Naive B cell (primary cell): ENCODE data around the gene BLM. TPM values are rescaled to one million over a fixed set of nuclear protein-coding genes. Genes with fewer than 3 reads are reported as not detected.

Experiments
- ATAC-seq, 2 donors: fragments of 150-1000 bp; cut with Tn5 transposase; 2 replicates each; pipeline ENCODE4 v1.10.0; 2021; ENCODE audit warnings: low read depth in 2 of 2, mild to moderate bottlenecking in 2 of 2, moderate library complexity in 2 of 2
- DNase-seq: peaks from one replicate; pipeline ENCODE4 v3.0.0; 2022
- H3K27ac Mint-ChIP-seq, 6 donors: one replicate each; pipeline ENCODE4 v1.8.0; 2020 to 2022; ENCODE audit warnings: mild to moderate bottlenecking in 6 of 6, mixed read lengths in 6 of 6, moderate library complexity in 5 of 6, inconsistent platforms in 2 of 6
- H3K27me3 Mint-ChIP-seq, 3 donors: one replicate each; pipeline ENCODE4 v1.8.0; 2021 to 2022; ENCODE audit warnings: mixed read lengths in 3 of 3, mild to moderate bottlenecking in 1 of 3
- H3K36me3 Mint-ChIP-seq, 2 donors: one replicate each; pipeline ENCODE4 v1.8.0; 2020 to 2022; ENCODE audit warnings: mixed read lengths in 2 of 2, inconsistent platforms in 1 of 2, mild to moderate bottlenecking in 1 of 2
- H3K4me1 Mint-ChIP-seq, 3 donors: one replicate each; pipeline ENCODE4 v1.8.0; 2020 to 2022; ENCODE audit warnings: mixed read lengths in 3 of 3, inconsistent platforms in 1 of 3, mild to moderate bottlenecking in 1 of 3, moderate library complexity in 1 of 3
- H3K4me3 Mint-ChIP-seq, 8 donors: one replicate each; pipeline ENCODE4 v1.8.0; 2020 to 2022; ENCODE audit warnings: mild to moderate bottlenecking in 8 of 8, mixed read lengths in 8 of 8, moderate library complexity in 8 of 8, inconsistent platforms in 2 of 8
- H3K9me3 Mint-ChIP-seq, 7 donors: one replicate each; pipeline ENCODE4 v1.8.0; 2020 to 2022; ENCODE audit warnings: mixed read lengths in 7 of 7, mild to moderate bottlenecking in 5 of 7, inconsistent platforms in 2 of 7, moderate library complexity in 1 of 7
- polyA plus RNA-seq, 6 donors: library from polyadenylated mRNA; unstranded; fragments of 300-500 nt; fragmentation: Illumina TruSeq; gene quantifications; one replicate each; pipeline ENCODE4 v1.2.3, GENCODE V29; 2021; ENCODE audit warnings: low read depth in 6 of 6

BLM gene
- polyA plus RNA-seq, 6 donors from 2014 or later, result 5.5 to 11.1 (median 6.8) TPM; not detected in 1

- Mint-ChIP-seq H3K36me3 (peaks cover 0 to 17% of the 10 kb centered on the region in 2 donors), H3K4me1 (no peaks in the 10 kb centered on the region), H3K27ac (no peak overlapping the region), H3K4me3 (no peak overlapping the region), H3K9me3 (no peaks in the 10 kb centered on the region), H3K27me3 (no peaks in the 10 kb centered on the region)
- no peak for ATAC-seq
- DNase-seq, result no peak
Measured at GRCh38 chr15:90787881-90788280, 70.7 kb downstream of the BLM start.

DNA sequence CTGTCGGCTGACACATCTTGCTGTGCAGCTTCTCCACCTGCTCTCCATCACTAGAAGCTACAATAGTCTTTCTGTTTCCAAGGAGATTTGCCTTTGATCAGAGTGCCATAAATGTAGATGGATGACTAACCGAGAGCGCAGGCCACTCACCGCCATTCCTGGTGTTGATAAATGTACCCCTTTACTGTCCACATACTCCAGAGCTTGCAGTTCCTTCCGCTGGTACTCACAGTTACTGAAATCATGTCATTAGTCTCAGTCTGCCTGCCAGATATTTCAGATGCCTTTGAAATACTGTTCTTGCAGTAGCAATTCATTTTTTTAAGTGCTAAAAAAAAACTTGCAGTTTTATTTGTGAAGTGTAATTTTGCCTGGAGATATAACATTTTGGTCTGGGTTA lies 72.3 kb downstream of the BLM start:
- H3K27ac Mint-ChIP-seq, result no peak overlapping the region

DNA sequence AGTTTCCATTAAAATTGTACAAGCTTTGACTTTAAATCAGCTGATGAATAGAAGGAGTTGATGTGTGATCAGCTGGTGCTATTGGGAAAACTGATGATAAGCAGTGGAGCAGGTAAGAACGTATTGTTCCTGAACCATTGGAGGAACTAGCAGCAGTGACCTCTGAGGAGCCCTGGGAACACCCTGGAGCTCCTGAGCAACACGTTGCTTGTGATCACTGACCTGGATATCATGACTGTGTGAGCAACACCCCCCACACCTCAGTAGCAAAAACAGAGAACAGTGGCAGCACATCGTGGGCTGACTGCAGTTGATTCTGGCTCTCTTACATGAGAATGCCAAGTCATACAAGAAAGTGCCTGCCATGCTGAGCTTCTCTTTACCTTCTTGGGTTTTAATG lies 72.9 kb downstream of the BLM start:
- H3K4me1 Mint-ChIP-seq, result no peaks in the 10 kb centered on the region
- H3K4me3 Mint-ChIP-seq, result no peak overlapping the region
- ATAC-seq (no peak), DNase-seq (no peak)
- H3K36me3 Mint-ChIP-seq, result peaks cover 0 to 17% of the 10 kb centered on the region in 2 donors
- H3K27me3 Mint-ChIP-seq, result no peaks in the 10 kb centered on the region
- H3K27ac Mint-ChIP-seq, result no peak overlapping the region
- H3K9me3 Mint-ChIP-seq, result no peaks in the 10 kb centered on the region

More for the DNA sequence above, 72.3 kb downstream of the BLM start:
- no peaks in the 10 kb centered on the region for H3K9me3 Mint-ChIP-seq
- no peak for ATAC-seq
- H3K36me3 Mint-ChIP-seq, result peaks cover 0 to 17% of the 10 kb centered on the region in 2 donors
- H3K4me1 Mint-ChIP-seq, result no peaks in the 10 kb centered on the region
- DNase-seq, result no peak
- no peak overlapping the region for H3K4me3 Mint-ChIP-seq
- H3K27me3 Mint-ChIP-seq, result no peaks in the 10 kb centered on the region

DNA sequence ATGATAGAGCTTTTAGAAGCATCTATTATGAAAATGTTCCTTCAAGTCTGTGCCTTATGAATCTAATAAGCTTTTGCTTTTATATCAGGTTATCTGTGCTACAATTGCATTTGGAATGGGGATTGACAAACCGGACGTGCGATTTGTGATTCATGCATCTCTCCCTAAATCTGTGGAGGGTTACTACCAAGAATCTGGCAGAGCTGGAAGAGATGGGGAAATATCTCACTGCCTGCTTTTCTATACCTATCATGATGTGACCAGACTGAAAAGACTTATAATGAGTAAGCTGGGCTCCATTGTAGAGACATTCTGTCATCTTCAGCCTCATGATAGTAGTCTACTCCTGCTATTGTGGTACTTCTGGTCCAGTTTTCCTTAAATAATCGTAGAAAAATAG lies 73.4 kb downstream of the BLM start:
- H3K9me3 Mint-ChIP-seq, result no peaks in the 10 kb centered on the region
- H3K4me3 Mint-ChIP-seq, result no peak overlapping the region
- no peak for ATAC-seq
- H3K4me1 Mint-ChIP-seq, result no peaks in the 10 kb centered on the region
- peaks cover 0 to 13% of the 10 kb centered on the region in 2 donors for H3K36me3 Mint-ChIP-seq
- DNase-seq, result no peak
- H3K27me3 Mint-ChIP-seq, result no peaks in the 10 kb centered on the region
- no peak overlapping the region for H3K27ac Mint-ChIP-seq

- Mint-ChIP-seq H3K4me1 (no peaks in the 10 kb centered on the region), H3K27ac (no peak overlapping the region), H3K36me3 (peaks cover 7 to 13% of the 10 kb centered on the region in 2 donors), H3K4me3 (no peak overlapping the region), H3K9me3 (no peaks in the 10 kb centered on the region), H3K27me3 (no peaks in the 10 kb centered on the region)
- ATAC-seq (no peak), DNase-seq (no peak)
Measured at GRCh38 chr15:90794538-90794937, 77.4 kb downstream of the BLM start.

- Mint-ChIP-seq H3K4me1 (peaks cover 0 to 4% (median 0%) of the 10 kb centered on the region in 3 donors), H3K27me3 (no peaks in the 10 kb centered on the region), H3K9me3 (no peaks in the 10 kb centered on the region), H3K27ac (no peak overlapping the region), H3K36me3 (peaks cover 7 to 9% of the 10 kb centered on the region in 2 donors), H3K4me3 (no peak overlapping the region)
- no peak for ATAC-seq
- no peak for DNase-seq
Measured at GRCh38 chr15:90799639-90800170, 82.6 kb downstream of the BLM start.

- peaks cover 0 to 4% (median 3%) of the 10 kb centered on the region in 3 donors for H3K4me1 Mint-ChIP-seq
- H3K27ac Mint-ChIP-seq, result no peak overlapping the region
- no peaks in the 10 kb centered on the region for H3K27me3 Mint-ChIP-seq
- peaks cover 7 to 9% of the 10 kb centered on the region in 2 donors for H3K36me3 Mint-ChIP-seq
- H3K9me3 Mint-ChIP-seq, result no peaks in the 10 kb centered on the region
- no peak overlapping the region for H3K4me3 Mint-ChIP-seq
- DNase-seq (no peak), ATAC-seq (no peak)
Measured at GRCh38 chr15:90801803-90802202, 84.7 kb downstream of the BLM start.

DNA sequence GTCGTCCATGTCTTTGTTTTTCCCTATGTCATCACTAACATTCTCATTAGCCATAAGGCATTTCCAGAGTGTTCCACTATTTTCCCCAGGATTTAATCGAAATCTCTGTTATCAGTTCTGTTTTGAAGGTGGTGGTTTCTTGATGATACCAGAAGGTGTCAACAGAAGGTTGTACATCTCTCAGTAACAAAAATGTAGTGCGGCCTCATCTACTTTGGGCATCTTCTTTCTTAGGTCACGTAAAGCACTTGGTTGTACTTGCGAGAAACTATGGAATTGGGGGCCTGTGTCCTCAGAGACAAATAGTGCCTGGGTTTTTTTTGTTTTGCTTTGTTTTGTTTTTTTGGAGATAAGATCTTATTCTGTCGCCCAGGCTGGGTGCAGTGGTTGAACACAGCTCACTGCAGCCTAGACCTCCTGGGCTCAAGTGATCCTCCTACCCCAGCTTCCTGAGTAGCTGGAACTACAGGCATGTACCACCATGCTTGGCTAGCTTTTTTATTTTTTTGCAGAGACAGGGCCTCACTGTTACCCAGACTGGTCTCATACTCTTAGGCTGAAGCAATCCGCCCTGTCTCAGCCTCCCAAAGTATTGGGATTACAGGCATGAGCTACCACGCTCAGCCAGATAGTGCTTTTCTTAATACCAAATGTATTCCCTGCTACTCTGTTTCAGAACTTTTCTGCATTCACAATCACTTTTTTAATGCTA lies 90.1 kb downstream of the BLM start:
- DNase-seq (no peak), ATAC-seq (no peak)
- no peak overlapping the region for H3K4me3 Mint-ChIP-seq
- peaks cover 0 to 26% (median 15%) of the 10 kb centered on the region in 3 donors for H3K4me1 Mint-ChIP-seq
- H3K36me3 Mint-ChIP-seq, result peaks cover 19 to 25% of the 10 kb centered on the region in 2 donors
- H3K27ac Mint-ChIP-seq, result peak overlapping the region in 1 of 6 donors; percentile 42
- H3K27me3 Mint-ChIP-seq, result no peaks in the 10 kb centered on the region
- H3K9me3 Mint-ChIP-seq, result no peaks in the 10 kb centered on the region

- DNase-seq, result no peak
- Mint-ChIP-seq H3K36me3 (peaks cover 22 to 25% of the 10 kb centered on the region in 2 donors), H3K27ac (peak overlapping the region in 1 of 6 donors; percentile 74), H3K27me3 (no peaks in the 10 kb centered on the region), H3K9me3 (no peaks in the 10 kb centered on the region), H3K4me3 (peak overlapping the region in 1 of 8 donors; percentile 43), H3K4me1 (peaks cover 0 to 26% (median 15%) of the 10 kb centered on the region in 3 donors)
- no peak for ATAC-seq
Measured at GRCh38 chr15:90807786-90808086, 90.6 kb downstream of the BLM start.

- Mint-ChIP-seq H3K4me1 (peaks cover 0 to 26% (median 15%) of the 10 kb centered on the region in 3 donors), H3K27ac (peak overlapping the region in 1 of 6 donors; percentile 91), H3K27me3 (no peaks in the 10 kb centered on the region), H3K9me3 (no peaks in the 10 kb centered on the region), H3K36me3 (peaks cover 22 to 29% of the 10 kb centered on the region in 2 donors), H3K4me3 (peak overlapping the region in 6 of 8 donors; percentile 3 to 72 (median 45))
- DNase-seq, result no peak
- peak; percentile 47 to 58 for ATAC-seq
Measured at GRCh38 chr15:90808517-90809235, 91.5 kb downstream of the BLM start.

DNA sequence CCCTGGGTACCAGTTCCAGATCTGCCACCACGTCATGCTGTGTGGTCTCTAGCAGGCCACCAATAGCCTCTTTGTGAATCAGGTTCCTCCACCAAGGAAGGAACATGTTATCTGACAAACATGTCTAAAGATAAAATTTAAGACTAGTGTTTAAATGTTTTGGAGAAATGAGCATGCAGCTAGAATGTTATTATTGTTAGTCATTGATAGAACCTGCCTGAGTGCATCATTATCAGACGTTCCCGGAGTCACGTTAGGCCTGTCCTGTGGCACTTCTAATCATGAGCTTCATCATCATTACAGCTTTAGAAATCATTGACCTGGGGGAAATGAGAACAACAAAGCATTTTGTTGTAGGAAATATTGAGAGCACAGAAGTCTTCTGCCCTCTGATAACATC lies 92.4 kb downstream of the BLM start:
- Mint-ChIP-seq H3K4me3 (peak overlapping the region in 2 of 8 donors; percentile 7 to 19), H3K36me3 (peaks cover 22 to 29% of the 10 kb centered on the region in 2 donors), H3K4me1 (peaks cover 0 to 26% (median 15%) of the 10 kb centered on the region in 3 donors), H3K27me3 (no peaks in the 10 kb centered on the region), H3K9me3 (no peaks in the 10 kb centered on the region), H3K27ac (no peak overlapping the region)
- ATAC-seq (no peak), DNase-seq (no peak)

GRCh38 chr15:90810354-90810753 lies 93.2 kb downstream of the BLM start:
- no peak for ATAC-seq
- Mint-ChIP-seq H3K27me3 (no peaks in the 10 kb centered on the region), H3K36me3 (peaks cover 22 to 32% of the 10 kb centered on the region in 2 donors), H3K27ac (no peak overlapping the region), H3K9me3 (no peaks in the 10 kb centered on the region), H3K4me1 (peaks cover 0 to 26% (median 15%) of the 10 kb centered on the region in 3 donors), H3K4me3 (no peak overlapping the region)
- no peak for DNase-seq

- Mint-ChIP-seq H3K27me3 (no peaks in the 10 kb centered on the region), H3K36me3 (peaks cover 22 to 34% of the 10 kb centered on the region in 2 donors), H3K9me3 (no peaks in the 10 kb centered on the region), H3K27ac (no peak overlapping the region), H3K4me3 (no peak overlapping the region), H3K4me1 (peaks cover 0 to 18% (median 15%) of the 10 kb centered on the region in 3 donors)
- no peak for ATAC-seq
- no peak for DNase-seq
Measured at GRCh38 chr15:90812171-90812957, 95.2 kb downstream of the BLM start.
